IMR-90 (cell line): Measurements from ENCODE around the gene SLC35F3. TPM values are rescaled to one million over a fixed set of nuclear protein-coding genes. Genes with fewer than 3 reads are reported as not detected.

ENCODE experiments used
- ATAC-seq: fragments of 200-7000 bp; cut with Tn5 transposase; 2 replicates; pipeline ENCODE4 v1.9.1; 2020; ENCODE audit warnings: low read depth, mild to moderate bottlenecking, moderate library complexity
- BruUV-seq: library from RNA; stranded (reverse); fragments of 400-500 nt; replicated peaks from 2 replicates; lab custom pipeline; 2021; lab: Mats Ljungman, UMichigan
- CTCF ChIA-PET: fragments of 300-600 bp; formaldehyde crosslinking; extraction: SDS; loops from one replicate; lab custom pipeline; 2021; ENCODE audit warnings: antibody characterized with exemption; lab: Yijun Ruan, JAX
- POLR2A ChIA-PET: fragments of 300-600 bp; sonication (Branson Sonifier 250); formaldehyde crosslinking; loops from one replicate; lab custom pipeline; 2022; ENCODE audit warnings: antibody characterized with exemption; ENCODE audit not compliant: unreplicated experiment; lab: Charles Lee
- DNase-seq: peaks from one replicate; pipeline ENCODE4 v3.0.0; 2013
- H2AFZ ChIP-seq: replicated peaks from 2 replicates; pipeline ENCODE3; 2013; ENCODE audit warnings: low read length, mild to moderate bottlenecking; ENCODE audit not compliant: poor library complexity
- H2AK5ac ChIP-seq: 2 replicates; pipeline ENCODE4 v1.6.1; 2013; ENCODE audit warnings: low read depth, low read length, inconsistent platforms
- H2AK9ac ChIP-seq: replicated peaks from 2 replicates; pipeline ENCODE3; 2013; ENCODE audit warnings: mild to moderate bottlenecking, low read depth, low read length, moderate library complexity; ENCODE audit not compliant: poor library complexity
- H2BK120ac ChIP-seq: 2 replicates; pipeline ENCODE4 v1.6.1; 2013; ENCODE audit warnings: low read depth, low read length, inconsistent platforms
- H2BK15ac ChIP-seq: 3 replicates; pipeline ENCODE4 v1.6.1; 2013; ENCODE audit warnings: low read depth, low read length, inconsistent platforms
- H2BK20ac ChIP-seq: 2 replicates; pipeline ENCODE4 v1.6.1; 2013; ENCODE audit warnings: low read depth, mild to moderate bottlenecking, inconsistent platforms, low read length, moderate library complexity
- H2BK5ac ChIP-seq: 2 replicates; pipeline ENCODE4 v1.6.1; 2013; ENCODE audit warnings: mild to moderate bottlenecking, low read depth, low read length, inconsistent platforms; ENCODE audit not compliant: poor library complexity, severe bottlenecking
- H3K14ac ChIP-seq: replicated peaks from 2 replicates; pipeline ENCODE4 v1.6.1; 2013; ENCODE audit warnings: low read depth, low read length, inconsistent platforms
- H3K18ac ChIP-seq: 2 replicates; pipeline ENCODE4 v1.6.1; 2013; ENCODE audit warnings: low read depth, low read length, control low read depth
- H3K23ac ChIP-seq: 2 replicates; pipeline ENCODE4 v1.6.1; 2013; ENCODE audit warnings: low read depth, low read length, inconsistent platforms
- H3K27ac ChIP-seq: 2 replicates; pipeline ENCODE4 v1.5.1; 2013; ENCODE audit warnings: mild to moderate bottlenecking, control low read depth, low read length; ENCODE audit not compliant: insufficient read depth
- H3K27me3 ChIP-seq: 2 replicates; pipeline ENCODE4 v1.6.1; 2013; ENCODE audit warnings: low read length; ENCODE audit not compliant: control insufficient read depth, insufficient read depth
- H3K36me3 ChIP-seq: 2 replicates; pipeline ENCODE4 v1.6.1; 2013; ENCODE audit warnings: low read length, mixed read lengths; ENCODE audit not compliant: control insufficient read depth, insufficient read depth
- H3K4ac ChIP-seq: 2 replicates; pipeline ENCODE4 v1.6.1; 2013; ENCODE audit warnings: low read depth, low read length, inconsistent platforms
- H3K4me1 ChIP-seq: 2 replicates; pipeline ENCODE4 v1.6.1; 2013; ENCODE audit warnings: low read length, mixed read lengths; ENCODE audit not compliant: control insufficient read depth, insufficient read depth
- H3K4me2 ChIP-seq: 2 replicates; pipeline ENCODE4 v1.6.1; 2013; ENCODE audit warnings: low read depth, mild to moderate bottlenecking, control low read depth, low read length, moderate library complexity
- H3K4me3 ChIP-seq: 2 replicates; pipeline ENCODE4 v1.5.1; 2013; ENCODE audit warnings: low read depth, mild to moderate bottlenecking, control low read depth, low read length, moderate library complexity; ENCODE audit not compliant: insufficient read depth
- H3K56ac ChIP-seq: 2 replicates; pipeline ENCODE4 v1.6.1; 2013; ENCODE audit warnings: low read length, inconsistent platforms; ENCODE audit not compliant: insufficient read depth; ENCODE audit errors: extremely low read depth
- H3K79me1 ChIP-seq, 2 experiments: 2 replicates each; pipeline ENCODE4 v1.6.1; 2013; ENCODE audit warnings: low read length in 2 of 2, inconsistent platforms in 1 of 2, low read depth in 1 of 2
- H3K9ac ChIP-seq: 2 replicates; pipeline ENCODE4 v1.6.1; 2013; ENCODE audit warnings: low read depth, low read length, control low read depth
- H3K9me1 ChIP-seq: 2 replicates; pipeline ENCODE4 v1.6.1; 2013; ENCODE audit warnings: low read length, inconsistent platforms; ENCODE audit not compliant: insufficient read depth
- H3K9me3 ChIP-seq: 2 replicates; pipeline ENCODE4 v1.6.1; 2013; ENCODE audit warnings: low read length; ENCODE audit not compliant: control insufficient read depth, insufficient read depth
- H4K20me1 ChIP-seq: 2 replicates; pipeline ENCODE4 v1.6.1; 2013; ENCODE audit warnings: low read length, inconsistent platforms; ENCODE audit not compliant: insufficient read depth
- H4K5ac ChIP-seq: 2 replicates; pipeline ENCODE4 v1.6.1; 2013; ENCODE audit warnings: mild to moderate bottlenecking, low read depth, low read length, control low read depth
- H4K8ac ChIP-seq, 2 experiments: 2 replicates each; pipeline ENCODE4 v1.6.1; 2013; ENCODE audit warnings: low read depth in 2 of 2, low read length in 2 of 2, control low read depth in 1 of 2, inconsistent platforms in 1 of 2
- H4K91ac ChIP-seq: 2 replicates; pipeline ENCODE4 v1.6.1; 2013; ENCODE audit warnings: low read depth, low read length, inconsistent platforms; ENCODE audit not compliant: insufficient read depth
- FOS ChIP-seq: fragments of 150-350 bp; IDR thresholded peaks from 2 replicates; pipeline ENCODE4 v1.6.1; 2016; ENCODE audit warnings: low read depth, low read length
- MAFK ChIP-seq: IDR thresholded peaks from 2 replicates; pipeline ENCODE4 v1.6.1; 2012; ENCODE audit warnings: low read depth, low read length, improper control_type of control experiment
- WGBS, 2 experiments: methylation state at CpG; one replicate each; pipeline versions ENCODE4 v1.1.5 to v1.1.7; 2013; ENCODE audit warnings: missing lambda C conversion rate in 2 of 2; ENCODE audit not compliant: insufficient read length in 1 of 2; ENCODE audit errors: extremely low coverage in 2 of 2; 5-methylcytosine and 5-hydroxymethylcytosine counted together
- dilution Hi-C: fragments of 300-500 bp; cut with HindIII; formaldehyde crosslinking; loops from one replicate; pipeline ENCODE4 v1.14.3; 2018; ENCODE audit warnings: low sequenced_read_pairs; ENCODE audit not compliant: unreplicated experiment
- in situ Hi-C: fragments of 300-500 bp; cut with MboI; formaldehyde crosslinking; loops from 3 replicates; pipeline ENCODE4 v1.14.3; 2019; ENCODE audit warnings: low sequenced_read_pairs, inconsistent platforms, mixed read lengths
- intact Hi-C: fragments of 100-400 bp; cut with micrococcal nuclease; formaldehyde crosslinking; loops from 2 replicates; pipeline ENCODE4 v1.10.0; 2022
- polyA plus RNA-seq, 3 experiments: library from polyadenylated mRNA; depleted of rRNA; stranded (reverse); fragments of >200 nt; gene quantifications; 2 replicates each; pipeline ENCODE4 v1.2.3, GENCODE V29; 2012; ENCODE audit warnings: low replicate concordance in 1 of 3
- total RNA-seq: library from RNA; depleted of rRNA; stranded (reverse); fragments of >200 nt; gene quantifications from 2 replicates; pipeline ENCODE4 v1.2.3, GENCODE V29; 2012

The SLC35F3 gene
- total and polyA plus RNA-seq, 2 of the 4 experiments (the other 2 are of a cell fraction), result under 0.01 to 0.17 TPM

DNA sequence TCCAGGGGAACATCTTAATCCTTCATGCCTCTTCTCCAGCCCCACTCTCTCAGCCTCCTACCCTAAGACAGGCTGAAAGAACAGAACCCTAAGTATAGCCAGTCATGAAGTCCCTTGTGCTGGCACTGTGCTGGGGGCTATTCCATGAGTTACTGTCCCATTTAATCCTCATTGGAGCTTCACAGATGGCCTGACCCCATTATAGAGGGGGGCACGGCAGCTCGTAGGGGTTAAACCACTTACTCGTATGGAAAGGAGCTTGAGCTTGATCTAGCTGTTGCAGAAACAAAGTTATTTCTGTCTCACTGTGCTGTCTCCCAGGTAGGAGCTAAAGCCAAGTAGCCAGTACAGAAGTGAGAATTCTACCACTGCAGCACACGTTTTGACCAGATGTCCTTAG lies 265.6 kb downstream of the SLC35F3 start:
- Histone ChIP-seq H2AK9ac (no peak overlapping the region), H3K4me3 (no peak overlapping the region), H4K91ac (no peak overlapping the region), H3K9me1 (no peaks in the 10 kb centered on the region), H2BK20ac (no peak overlapping the region), H2AK5ac (no peak overlapping the region), H3K9ac (no peak overlapping the region), H3K36me3 (no peaks in the 10 kb centered on the region), H3K27ac (no peak overlapping the region), H3K23ac (no peak overlapping the region), H2AFZ (no peak overlapping the region), H2BK120ac (no peak overlapping the region), H4K8ac (no peak overlapping the region), H3K4me1 (no peaks in the 10 kb centered on the region), H2BK5ac (no peak overlapping the region), H3K4me2 (no peak overlapping the region), H3K9me3 (no peaks in the 10 kb centered on the region), H3K27me3 (no peaks in the 10 kb centered on the region), H3K18ac (no peak overlapping the region), H3K14ac (no peak overlapping the region), H3K79me1 (no peaks in the 10 kb centered on the region), H3K56ac (no peak overlapping the region), H4K5ac (no peak overlapping the region), H4K20me1 (no peaks in the 10 kb centered on the region), H3K4ac (no peak overlapping the region), H2BK15ac (no peak overlapping the region)
- dilution Hi-C loops (no loop called here), in situ Hi-C loops (no loop called here), intact Hi-C loops (no loop called here)
- DNase-seq (no peak), ATAC-seq (no peak)
- BruUV-seq, result no TSS peak
- TF ChIP-seq MAFK (no peak), FOS (no peak)
- 55% methylated on average over 2 of the region's 4 CpGs; no CpG with 5 or more reads in 1 of the 2 experiments for WGBS, 2 experiments
- ChIA-PET POLR2A (no interaction called here), CTCF (no interaction called here)
